HG03575 (cell line): Measurements from ENCODE around the gene FGF4.

Source experiments
- ATAC-seq: cut with Tn5 transposase; IDR thresholded peaks from one replicate; pipeline ENCODE4 v1.9.1; 2021; ENCODE audit not compliant: unreplicated experiment, insufficient number of reproducible peaks, low FRiP score; ENCODE audit errors: extremely low read depth

FGF4 gene

DNA sequence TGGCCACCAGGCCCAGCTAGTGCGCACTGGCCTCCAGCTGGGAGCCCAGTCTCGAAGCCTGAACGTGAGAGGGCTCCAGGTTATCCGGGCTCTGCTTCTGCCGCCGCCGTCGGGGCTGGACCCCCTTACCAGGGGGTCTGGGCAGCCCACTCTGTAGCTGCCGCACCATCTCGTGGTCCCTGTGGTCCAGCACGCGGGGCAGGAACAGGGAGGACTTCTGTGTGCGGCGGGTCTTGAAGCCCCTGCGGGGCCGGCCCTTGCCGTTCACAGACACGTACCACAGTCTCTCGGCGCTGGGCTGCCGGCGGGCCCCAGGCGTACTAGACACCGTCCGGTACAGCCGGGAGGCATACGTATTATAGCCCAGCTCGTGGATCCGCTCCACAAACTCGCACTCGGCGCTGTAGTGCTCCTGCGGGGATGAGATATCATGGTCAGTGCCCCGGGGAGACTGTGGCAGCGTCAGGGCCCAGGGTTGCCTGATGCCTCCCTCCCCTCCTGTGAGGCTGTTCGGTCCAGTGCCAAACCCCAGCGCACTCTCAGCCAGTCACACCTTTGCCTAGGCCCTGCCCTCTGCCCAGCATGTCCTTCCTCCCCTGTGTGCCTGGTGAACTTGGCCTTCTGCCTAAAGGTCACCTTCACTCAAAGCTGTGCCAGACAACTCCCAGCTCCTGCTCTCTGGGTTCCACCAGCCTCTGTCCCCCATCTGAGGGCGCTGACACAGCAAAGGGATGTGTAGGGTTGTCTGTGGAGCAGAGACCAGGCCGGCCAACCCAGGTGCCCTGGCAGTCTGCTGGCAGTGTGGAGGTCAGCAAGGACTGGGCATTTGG lies 35.4 kb upstream of the FGF4 start:
- ATAC-seq = no peak

DNA sequence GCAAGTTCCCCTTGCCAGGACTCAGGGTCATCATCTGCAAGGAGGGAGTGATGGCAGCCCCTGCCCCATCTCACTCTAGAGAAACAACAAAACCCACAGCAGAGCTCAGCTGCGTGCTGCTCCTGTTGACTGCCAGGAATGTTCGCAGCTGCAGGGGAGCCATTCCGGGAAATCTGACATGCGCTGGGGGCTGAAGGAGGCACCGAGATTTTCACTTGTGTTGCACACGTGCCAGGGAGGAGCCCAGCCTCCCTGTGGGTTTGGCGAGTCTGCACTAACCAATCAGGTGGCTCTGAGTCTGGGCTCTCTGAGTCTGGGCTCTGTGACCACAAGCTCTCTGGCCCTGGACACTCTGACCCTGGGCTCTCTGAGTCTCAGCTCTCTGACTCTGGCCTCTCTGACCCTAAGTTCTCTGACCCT lies 33.5 kb upstream of the FGF4 start:
- ATAC-seq = no peak

DNA sequence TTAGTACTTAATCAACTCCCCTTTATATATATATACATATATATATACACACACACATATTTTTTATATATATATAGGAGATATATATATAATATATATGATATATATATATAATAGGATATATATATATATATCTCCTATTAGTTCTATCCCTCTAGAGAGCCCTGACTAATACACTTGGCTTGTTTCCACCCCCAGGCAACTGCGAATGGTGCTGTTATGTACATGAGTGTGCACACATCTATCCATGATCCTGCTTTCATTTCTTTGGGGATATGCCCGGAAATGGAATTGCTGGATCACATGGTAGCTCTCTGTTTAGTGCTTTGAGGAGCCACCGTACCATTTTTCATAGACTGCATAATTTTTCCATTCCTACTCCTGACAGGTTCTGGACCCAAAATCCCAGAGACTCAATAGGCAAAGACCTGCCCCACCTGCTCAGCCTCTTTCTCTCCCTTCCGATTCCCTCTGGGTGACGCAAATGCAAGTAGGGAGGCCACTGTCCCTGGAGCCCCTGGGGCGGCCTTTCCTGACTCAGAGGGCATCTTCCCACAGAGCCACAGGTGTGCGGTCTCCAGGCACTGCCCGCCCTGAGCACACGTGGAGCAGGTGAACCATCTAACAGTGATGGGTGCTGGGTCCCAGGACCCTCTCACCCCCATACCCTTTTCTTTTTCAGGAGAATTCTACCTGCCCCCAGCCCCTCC lies 32.1 kb upstream of the FGF4 start:
- no peak for ATAC-seq

DNA sequence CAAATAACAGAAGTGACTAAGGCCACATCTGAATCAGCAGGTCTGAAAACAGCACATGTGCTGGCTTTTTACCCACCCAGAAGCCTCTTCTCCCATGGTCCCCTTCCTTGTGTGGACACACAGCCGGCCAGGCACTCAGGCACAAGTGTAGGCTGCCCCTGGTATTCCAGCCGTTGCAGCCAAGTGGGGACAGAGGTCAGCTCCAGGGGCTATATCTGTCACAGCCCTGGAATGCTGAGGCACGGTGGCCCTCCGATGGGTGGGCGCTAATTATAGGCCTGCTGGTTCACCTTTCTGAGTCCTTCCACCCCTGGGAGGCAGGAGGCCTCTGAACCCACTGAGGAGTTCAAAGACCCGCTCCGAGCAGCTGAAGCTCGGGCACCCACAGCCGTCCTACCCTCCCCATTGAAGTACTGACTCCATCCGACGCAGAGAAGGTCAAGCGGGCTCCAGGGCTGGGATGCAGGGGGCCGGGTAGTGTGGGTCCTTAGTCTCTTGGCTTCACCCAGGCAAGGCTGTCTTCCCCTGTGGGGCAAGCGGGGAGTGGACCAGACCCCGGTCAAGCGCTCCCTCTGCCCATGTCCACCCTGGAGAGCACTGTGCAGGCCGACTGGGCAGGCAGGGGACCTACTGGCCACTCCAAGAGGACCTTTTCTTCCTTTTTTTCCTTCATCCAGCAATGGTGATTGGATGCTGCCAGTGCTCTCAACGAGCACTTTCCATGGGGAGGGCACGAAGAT lies 29.8 kb upstream of the FGF4 start:
- ATAC-seq = no peak

DNA sequence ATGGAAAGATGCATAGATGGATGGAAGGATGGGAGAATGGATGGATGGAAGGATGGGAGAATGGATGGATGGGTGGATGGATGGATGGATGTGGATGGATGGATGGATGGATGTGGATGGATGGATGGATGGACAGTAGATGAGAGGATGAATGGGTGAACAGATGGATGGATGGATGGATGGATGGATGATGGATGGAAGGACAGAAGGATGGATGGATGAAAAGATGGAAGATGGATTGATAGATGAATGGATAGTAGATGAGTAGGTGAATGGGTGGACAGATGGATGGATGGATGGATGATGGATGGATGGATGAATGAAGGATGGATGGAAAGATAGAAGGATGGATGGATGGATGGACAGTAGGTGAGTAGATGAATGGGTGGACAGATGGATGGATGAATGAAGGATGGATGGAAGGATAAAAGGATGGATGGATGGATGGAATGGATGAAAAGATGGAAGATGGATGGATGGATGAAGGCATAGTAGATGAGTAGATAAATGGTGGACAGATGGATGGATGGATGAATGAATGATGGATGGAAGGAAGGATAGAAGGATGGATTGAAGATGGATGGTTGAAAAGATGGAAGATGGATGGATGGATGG lies 28.6 kb upstream of the FGF4 start:
- ATAC-seq = no peak

DNA sequence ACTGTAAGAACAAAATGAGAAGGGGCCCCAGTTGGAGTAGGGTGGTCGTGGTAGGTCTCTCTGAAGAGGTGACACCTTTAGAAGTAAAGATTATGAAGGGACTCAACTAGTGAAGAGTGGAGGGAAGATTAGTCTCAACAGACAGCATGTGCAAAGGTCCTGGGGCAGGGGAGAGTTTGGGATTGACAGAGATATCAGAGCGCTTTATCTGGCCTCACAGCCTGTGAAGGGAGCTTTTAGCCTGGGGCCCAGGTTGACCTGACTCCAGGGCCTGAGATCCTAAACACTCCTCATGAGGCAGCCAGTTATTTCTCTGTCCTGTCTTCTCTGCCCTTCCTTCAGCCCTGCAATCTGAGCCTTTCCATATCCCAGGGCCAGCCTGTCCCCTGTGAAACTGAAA lies 27.9 kb upstream of the FGF4 start:
- ATAC-seq = no peak

DNA sequence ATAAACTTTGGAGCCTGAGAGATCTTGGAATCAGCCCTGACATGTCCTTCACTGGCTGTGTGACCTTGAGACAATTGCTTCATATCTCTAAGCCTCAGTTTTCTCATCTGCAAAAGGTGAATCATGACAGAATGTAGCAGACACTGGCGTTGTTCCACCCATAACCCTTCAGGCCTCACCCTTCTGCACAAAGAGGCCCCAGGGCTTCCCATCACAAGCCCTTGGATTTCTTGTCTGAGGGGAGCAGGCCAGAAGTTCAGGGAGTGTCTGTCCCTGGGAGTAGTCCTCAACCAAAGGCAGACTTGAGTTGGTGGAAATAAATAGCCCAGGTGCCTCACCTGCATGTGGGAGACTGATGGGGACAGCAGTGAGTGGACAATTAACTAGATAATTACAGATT lies 27.4 kb upstream of the FGF4 start:
- no peak for ATAC-seq

DNA sequence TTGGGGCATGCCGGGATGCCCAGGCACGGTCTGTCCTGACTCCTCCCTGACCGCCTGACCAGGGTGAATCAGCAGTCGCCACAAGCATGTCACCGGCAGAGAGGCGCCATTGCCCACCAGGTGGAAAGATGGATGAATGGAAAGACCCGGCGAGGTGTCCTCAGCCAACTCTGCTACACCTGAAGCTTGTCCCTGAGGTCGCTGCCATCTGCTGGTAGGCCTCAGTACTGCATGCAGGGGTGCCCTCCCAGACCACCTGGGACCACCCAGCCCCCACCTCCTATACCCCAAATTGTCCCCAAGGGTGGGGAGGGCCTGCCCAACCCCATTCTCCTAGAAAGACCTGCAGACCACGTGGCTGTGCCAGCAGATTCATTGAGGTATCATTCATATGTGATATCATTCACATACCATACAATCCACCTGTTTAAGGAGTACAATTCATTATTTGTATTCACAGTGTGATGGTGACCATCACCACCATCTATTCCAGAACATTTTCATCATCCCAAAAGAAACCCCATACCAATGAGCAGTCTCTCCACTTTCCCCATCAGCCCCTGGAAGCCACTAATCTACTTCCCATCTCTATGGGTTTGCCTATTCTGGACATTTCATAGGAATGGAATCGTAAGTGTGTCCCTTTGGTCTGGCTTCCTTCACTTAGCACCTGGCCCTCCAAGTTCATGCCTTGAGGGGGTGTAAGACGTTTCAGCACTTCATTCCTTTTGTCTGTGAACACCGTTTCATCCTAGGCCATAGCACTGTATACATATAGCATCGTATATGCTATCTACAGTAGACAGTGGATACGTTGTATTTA lies 26.6 kb upstream of the FGF4 start:
- no peak for ATAC-seq

DNA sequence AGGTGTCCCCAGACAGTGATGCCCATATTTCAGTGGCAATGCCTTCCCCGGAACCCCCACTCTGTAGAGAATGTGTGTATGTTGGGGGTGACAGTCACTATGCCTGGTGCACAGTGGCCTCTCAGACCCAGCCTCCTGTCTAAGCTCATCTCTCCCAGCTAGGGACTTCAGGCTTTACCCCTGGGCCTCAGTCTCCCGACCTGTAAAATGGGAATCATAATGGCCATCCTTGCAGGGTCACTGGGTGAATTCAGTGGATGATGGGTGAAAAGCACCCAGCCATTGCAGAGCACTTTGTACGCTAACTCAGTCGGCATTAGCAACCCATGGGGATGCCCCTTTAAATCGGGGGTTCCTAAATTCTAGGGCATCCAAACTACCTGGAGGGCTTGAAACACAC lies 25.1 kb upstream of the FGF4 start:
- ATAC-seq = no peak

DNA sequence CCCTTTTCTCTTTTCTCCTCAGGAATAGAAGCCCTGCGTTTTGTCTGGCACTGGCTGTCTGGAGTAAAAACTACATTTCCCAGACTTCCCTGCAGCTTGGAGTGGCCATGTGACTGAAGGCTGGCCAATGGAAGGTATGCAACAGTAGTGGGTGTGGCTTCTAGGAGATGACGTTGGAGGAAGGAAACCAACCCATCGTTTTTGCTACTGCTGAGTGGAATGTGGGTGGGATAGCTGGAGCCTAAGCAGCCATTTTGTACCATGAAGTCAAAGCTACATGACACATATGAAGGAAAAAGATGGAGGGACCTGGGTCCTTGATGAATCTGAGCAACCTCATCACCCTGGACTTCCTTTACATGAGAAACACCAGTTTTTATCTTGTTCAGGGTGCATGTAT lies 24.4 kb upstream of the FGF4 start:
- no peak for ATAC-seq

DNA sequence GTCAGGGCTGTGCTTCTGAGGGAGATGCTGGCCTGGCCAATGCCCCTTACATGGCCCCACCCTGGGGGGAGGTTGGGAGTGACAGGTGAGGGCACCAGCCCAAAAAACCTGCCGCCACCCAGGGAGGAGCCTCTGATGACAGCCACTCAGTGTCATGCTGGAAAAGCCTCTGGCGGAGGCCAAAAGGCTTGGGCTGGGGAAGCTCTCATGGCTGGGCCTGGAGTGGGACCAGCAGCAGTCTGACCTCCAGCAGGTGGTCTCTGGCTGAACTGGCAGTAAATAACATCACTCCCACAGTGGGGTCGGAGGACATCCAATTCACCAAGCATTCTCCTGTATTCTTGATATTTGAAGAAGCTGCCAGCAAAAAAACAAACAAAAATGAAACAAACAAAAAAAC lies 24.0 kb upstream of the FGF4 start:
- no peak for ATAC-seq

DNA sequence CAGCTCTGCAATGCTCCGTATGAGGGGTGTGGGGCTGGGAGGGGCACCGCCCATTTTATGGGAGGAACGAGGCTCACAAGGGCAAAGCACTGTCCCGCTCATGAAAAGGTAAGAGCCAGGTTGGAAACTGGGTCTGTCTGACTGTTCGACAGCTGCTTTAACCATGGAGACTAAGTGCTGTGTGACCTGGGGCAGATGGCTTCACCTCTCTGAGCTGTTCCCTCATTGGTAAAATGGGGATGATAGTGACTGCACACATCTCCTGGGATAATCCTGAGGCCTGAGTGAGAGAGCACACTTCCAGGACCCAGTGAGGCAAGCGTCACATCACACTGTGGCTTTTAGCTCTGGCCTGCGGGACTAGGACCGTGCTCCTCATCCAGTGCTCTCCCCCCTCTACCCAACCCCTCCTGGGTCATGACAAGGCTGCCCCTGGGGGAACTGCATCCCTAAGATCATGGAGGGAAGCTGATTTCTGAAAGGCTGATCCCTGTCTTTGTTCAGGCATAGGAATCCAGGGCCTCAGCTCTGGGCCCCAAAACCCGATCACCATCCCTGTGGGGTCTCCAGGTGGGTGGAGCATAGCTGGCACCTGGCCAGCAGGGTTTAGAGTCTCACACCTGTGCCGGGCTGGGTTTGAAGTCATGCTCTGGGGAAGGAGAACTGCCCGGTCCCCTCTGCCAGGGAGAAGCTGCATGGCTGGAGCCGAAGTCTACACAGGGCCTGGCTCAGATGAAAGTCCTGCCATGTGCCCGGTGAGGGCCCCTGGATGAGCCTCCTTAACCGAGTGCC lies 22.8 kb upstream of the FGF4 start:
- ATAC-seq = no peak

DNA sequence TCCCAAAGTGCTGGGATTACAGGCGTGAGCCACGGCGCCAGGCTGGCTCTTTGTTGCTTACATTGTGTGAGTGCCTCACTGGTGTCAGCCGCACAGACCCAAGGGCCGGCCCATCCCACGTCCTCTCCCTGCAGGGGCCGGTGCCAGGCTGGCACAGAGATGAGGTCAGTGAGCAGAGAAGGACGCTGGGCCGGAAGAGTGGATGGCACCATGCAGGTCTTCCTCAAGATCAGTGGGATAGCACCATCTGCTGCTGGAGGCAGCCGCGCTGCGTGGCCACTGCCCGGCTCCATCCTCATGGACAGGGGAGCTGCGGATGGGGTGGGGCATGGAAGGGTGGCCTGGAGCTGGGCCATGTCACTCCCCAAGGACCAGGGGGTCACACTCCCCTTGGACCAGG lies 22.0 kb upstream of the FGF4 start:
- no peak for ATAC-seq

DNA sequence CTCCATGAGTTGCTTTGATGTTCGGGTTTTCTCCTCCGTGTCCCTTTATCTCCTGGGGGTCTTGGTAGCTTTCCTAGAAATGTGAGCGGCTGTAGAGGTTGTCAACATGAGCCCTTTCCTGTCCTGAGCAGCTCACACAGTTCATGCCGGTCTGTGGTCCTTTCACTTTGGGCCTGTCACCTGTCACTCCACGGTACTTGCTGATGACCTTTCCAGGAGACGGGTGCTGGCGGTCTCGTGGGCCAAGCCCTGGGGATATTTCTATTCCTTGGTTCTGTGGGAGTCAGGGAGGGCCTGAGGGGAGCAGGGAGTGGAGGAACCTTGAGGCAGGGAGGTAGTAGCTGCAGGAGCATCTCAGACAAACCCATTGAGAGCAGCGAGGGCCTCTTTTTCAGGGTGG lies 20.9 kb upstream of the FGF4 start:
- no peak for ATAC-seq

DNA sequence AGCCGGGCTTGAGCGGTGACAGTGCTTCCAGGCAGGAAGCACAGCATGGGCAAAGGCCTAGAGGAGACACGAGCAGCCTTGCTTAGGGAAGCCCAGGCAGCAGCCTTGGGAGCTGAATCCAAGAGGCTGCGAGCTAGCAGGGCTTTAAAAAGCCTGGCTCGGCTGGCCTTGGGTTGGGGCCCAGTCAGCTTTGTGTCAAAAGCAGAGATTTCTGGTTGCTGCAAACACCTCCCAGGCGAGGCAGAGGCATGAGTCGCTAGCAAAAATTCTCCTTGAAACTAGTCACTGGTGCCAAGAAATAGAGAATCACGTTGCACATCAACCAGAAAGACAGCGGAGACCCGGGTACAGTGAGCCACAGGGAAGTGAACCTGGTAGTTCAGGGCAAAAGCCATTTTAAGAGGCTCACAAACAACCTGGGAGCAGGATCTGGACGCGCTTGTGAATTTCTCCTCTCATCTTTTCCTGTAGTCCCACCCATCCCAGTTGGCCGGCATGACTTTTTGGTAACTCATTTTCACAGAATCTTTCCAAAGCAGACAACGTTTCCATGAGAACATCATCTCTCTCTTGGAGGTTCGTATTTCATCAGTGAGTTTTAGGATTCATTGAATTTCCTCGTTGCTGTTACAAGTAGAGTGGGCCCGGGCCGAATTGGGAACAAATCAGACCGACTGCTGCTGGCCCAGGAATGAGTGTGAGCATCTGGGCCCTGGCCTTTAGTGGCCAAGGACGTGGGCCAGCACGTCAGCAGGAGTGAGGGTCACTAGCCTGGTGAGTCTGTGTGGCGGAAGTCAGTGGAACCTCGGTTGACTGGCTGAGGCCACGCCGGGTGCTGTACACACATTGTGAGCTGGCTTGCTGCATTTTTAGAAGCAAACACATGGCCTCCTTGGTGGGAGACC lies 16.4 kb upstream of the FGF4 start:
- no peak for ATAC-seq

DNA sequence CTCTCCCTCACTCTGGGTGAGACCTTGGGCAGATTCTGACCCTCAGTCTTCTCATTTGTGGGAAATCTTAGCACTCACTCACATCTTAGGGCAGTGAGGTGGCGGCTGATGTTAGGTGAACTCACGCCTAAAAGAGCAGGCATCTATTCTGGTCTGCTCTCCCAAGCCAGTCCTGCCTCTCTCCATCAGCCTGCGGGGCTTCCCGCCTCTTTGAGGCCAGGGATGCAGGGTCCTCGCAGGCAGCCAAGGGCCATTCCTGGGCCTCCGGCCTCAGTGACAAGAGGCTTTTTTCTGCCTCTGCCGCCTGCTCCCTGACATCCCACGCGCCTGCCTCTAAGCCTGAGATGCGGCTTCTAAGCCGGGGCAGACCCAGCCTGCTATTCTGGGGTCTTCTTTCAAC lies 13.8 kb upstream of the FGF4 start:
- ATAC-seq = no peak

DNA sequence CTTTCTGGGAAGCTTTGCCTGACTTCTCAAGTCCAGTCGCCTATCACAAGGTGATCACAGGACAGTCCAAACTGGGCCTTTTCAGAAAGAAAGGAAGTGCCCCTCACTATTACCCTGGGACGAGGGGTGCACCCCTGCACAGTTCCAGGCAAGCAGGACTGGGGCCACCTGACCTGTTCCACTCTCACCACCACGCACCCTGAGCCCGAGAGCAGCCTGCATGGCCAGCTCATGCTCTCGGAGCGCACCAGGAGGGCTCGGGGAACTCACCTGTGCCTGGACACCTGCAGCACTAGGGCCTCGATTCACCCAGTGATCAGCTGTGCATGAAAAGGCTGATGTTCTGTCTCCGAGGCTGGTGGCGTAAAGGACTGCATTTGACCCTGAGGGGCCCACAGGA lies 12.8 kb upstream of the FGF4 start:
- ATAC-seq = no peak
